ENCODE data around the gene NCLN.

- TF ChIP-seq EZH2 (IDR thresholded peaks at IDR 0.05) (no peak), CTCF (IDR thresholded peaks at IDR 0.05) (no peak), EZH2phosphoT487 (IDR thresholded peaks at IDR 0.05) (no peak)
Measured at GRCh38 chr19:3149089-3149488, 36.6 kb upstream of the NCLN start.

Measured in neural progenitor cell (in vitro differentiated cells).